ENCODE measurements around the gene CPB2.

GRCh38 chr13:46134494-46134893 lies 29.7 kb upstream of the CPB2 start:
- no peak for TF ChIP-seq CTCF (IDR thresholded peaks at IDR 0.05)
- no peak for TF ChIP-seq POLR2AphosphoS5 (IDR thresholded peaks at IDR 0.05)
- no peak for TF ChIP-seq POLR2A (IDR thresholded peaks at IDR 0.05)

Data from transverse colon (tissue), 4 donors.